GM19467 (cell line): ENCODE data around the gene ALG2.
A peak's percentile ranks its signal among the peaks of the same experiment; 100 is the strongest.

Source experiments
- ATAC-seq: cut with Tn5 transposase; IDR thresholded peaks from one replicate; pipeline ENCODE4 v1.9.1; 2021; ENCODE audit warnings: mild to moderate bottlenecking, moderate library complexity; ENCODE audit not compliant: unreplicated experiment

Gene ALG2

GRCh38 chr9:99221621-99222415 lies at the start of gene ALG2, which contains the start of gene SEC61B:
Gene ALG2 (minus strand): TSS chr9:99221942. CDS start chr9:99221894, 48 bp downstream.
Gene SEC61B (plus strand): TSS chr9:99222282. CDS start chr9:99222364, 82 bp downstream.
- peak; percentile 82 for ATAC-seq

GRCh38 chr9:99270491-99270890 lies 48.7 kb upstream of the ALG2 start:
- no peak for ATAC-seq

- no peak for ATAC-seq
These were observed 47.7 kb upstream of the ALG2 start for GRCh38 chr9:99269416-99269815.

- peak; percentile 44 for ATAC-seq
These were observed 44.7 kb upstream of the ALG2 start for GRCh38 chr9:99266255-99267023.

- ATAC-seq: no peak
These were observed 43.9 kb upstream of the ALG2 start for GRCh38 chr9:99265691-99266090.

- ATAC-seq: no peak
These were observed 42.4 kb upstream of the ALG2 start for GRCh38 chr9:99264070-99264680.

GRCh38 chr9:99262949-99263418 lies 41.2 kb upstream of the ALG2 start:
- no peak for ATAC-seq

- ATAC-seq: no peak
These were observed 40.2 kb upstream of the ALG2 start for GRCh38 chr9:99261923-99262322.

- ATAC-seq: no peak
These were observed 37.6 kb upstream of the ALG2 start for GRCh38 chr9:99259231-99259918.

- no peak for ATAC-seq
These were observed 36.1 kb upstream of the ALG2 start for GRCh38 chr9:99257723-99258389.

- ATAC-seq: no peak
These were observed 33.9 kb upstream of the ALG2 start for GRCh38 chr9:99255651-99256050.

- peak; percentile 84 for ATAC-seq
These were observed 32.2 kb upstream of the ALG2 start for GRCh38 chr9:99253772-99254431.

- ATAC-seq: peak; percentile 35
These were observed 31.4 kb upstream of the ALG2 start for GRCh38 chr9:99253134-99253533.

GRCh38 chr9:99251157-99251556 lies 29.4 kb upstream of the ALG2 start:
- ATAC-seq: no peak

- no peak for ATAC-seq
These were observed 27.9 kb upstream of the ALG2 start for GRCh38 chr9:99249619-99250018.

- peak; percentile 90 for ATAC-seq
These were observed 22.9 kb upstream of the ALG2 start for GRCh38 chr9:99244344-99245260.

GRCh38 chr9:99241106-99241505 lies 19.4 kb upstream of the ALG2 start:
- ATAC-seq: no peak

GRCh38 chr9:99239341-99240060 lies 17.8 kb upstream of the ALG2 start:
- no peak for ATAC-seq
